Calu3 (cell line): ENCODE data around the gene RYR3. TPM values are rescaled to one million over a fixed set of nuclear protein-coding genes. Genes with fewer than 3 reads are reported as not detected.

Source experiments
- BruUV-seq: library from RNA; stranded (reverse); fragments of 400-500 nt; replicated peaks from 2 replicates; lab custom pipeline; 2021; lab: Mats Ljungman, UMichigan
- CTCF ChIA-PET: fragments of 300-600 bp; sonication (Branson Sonifier 250); formaldehyde crosslinking; loops from one replicate; lab custom pipeline; 2022; ENCODE audit warnings: antibody characterized with exemption; lab: Charles Lee
- DNase-seq: peaks from one replicate; pipeline ENCODE4 v3.0.0; 2022
- H3K27ac Mint-ChIP-seq: one replicate; pipeline ENCODE4 v1.8.0; 2022; ENCODE audit warnings: mixed read lengths; ENCODE audit not compliant: unreplicated experiment
- H3K27me3 Mint-ChIP-seq: one replicate; pipeline ENCODE4 v1.8.0; 2022; ENCODE audit warnings: mixed read lengths; ENCODE audit not compliant: unreplicated experiment
- H3K36me3 Mint-ChIP-seq: one replicate; pipeline ENCODE4 v1.8.0; 2022; ENCODE audit warnings: mild to moderate bottlenecking, moderate library complexity, mixed read lengths; ENCODE audit not compliant: insufficient read depth, unreplicated experiment
- H3K4me1 Mint-ChIP-seq: one replicate; pipeline ENCODE4 v1.8.0; 2022; ENCODE audit warnings: mild to moderate bottlenecking, low read depth, mixed read lengths; ENCODE audit not compliant: unreplicated experiment
- H3K4me3 Mint-ChIP-seq: one replicate; pipeline ENCODE4 v1.8.0; 2022; ENCODE audit warnings: mild to moderate bottlenecking, low read depth, moderate library complexity, mixed read lengths; ENCODE audit not compliant: unreplicated experiment
- H3K9me3 Mint-ChIP-seq: one replicate; pipeline ENCODE4 v1.8.0; 2022; ENCODE audit warnings: low read depth, mixed read lengths; ENCODE audit not compliant: unreplicated experiment
- intact Hi-C: fragments of 100-400 bp; cut with micrococcal nuclease; formaldehyde crosslinking; loops from one replicate; pipeline ENCODE4 v1.10.0; 2022; ENCODE audit not compliant: unreplicated experiment
- total RNA-seq: library from RNA; stranded (reverse); gene quantifications from 2 replicates; pipeline ENCODE4 v1.2.3, GENCODE V29; 2022
- TF ChIP-seq, protein P1 (sequence below): fragments of 200-600 bp; IDR thresholded peaks from one replicate; pipeline ENCODE4 v1.8.0; 2022; ENCODE audit warnings: antibody characterized with exemption; ENCODE audit not compliant: unreplicated experiment

Gene RYR3
- total RNA-seq, 1 experiment from 2014 or later = not detected

DNA sequence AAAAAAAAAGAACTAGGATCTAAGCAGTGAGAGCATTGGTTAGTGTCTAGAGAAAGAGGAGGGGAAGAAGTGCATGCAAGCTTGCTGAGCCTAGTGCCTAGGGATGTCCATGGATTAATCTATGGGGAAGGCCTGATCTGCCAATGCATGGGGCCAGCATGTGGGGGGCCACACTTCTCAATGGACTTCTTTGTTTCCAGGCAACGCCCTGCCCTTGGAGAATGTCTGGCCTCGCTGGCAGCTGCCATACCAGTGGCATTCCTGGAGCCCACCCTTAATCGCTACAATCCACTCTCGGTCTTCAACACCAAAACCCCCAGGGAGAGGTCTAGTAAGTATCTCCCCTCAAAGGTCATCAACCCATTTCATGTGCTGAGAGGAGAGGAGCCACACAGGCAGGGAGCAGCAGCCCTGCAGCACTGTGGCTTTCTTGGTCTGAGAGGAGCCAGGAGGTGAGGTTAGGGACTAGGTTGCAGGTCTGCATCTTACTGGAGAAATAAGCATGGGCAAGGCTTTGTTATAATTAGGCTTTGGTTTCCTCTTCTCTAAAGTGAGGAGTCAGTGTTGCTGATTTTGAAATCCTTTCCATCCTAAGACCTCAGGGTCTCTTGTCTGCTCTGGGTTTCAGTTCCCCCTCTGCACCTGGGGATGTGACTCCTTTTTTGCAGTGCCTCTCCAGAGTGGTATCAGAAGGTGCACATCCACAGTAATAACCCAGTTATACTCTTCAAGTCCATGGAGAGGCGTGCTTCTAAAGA, 469.4 kb downstream of the RYR3 start:
- Mint-ChIP-seq H3K4me1 (no peaks in the 10 kb centered on the region), H3K4me3 (no peak overlapping the region), H3K27me3 (peaks cover 13% of the 10 kb centered on the region), H3K36me3 (no peaks in the 10 kb centered on the region), H3K9me3 (no peaks in the 10 kb centered on the region), H3K27ac (no peak overlapping the region)
- no TSS peak for BruUV-seq
- CTCF ChIA-PET = no interaction called here
- intact Hi-C loops = no loop called here
- no peak for DNase-seq
- TF ChIP-seq, protein P1, sequence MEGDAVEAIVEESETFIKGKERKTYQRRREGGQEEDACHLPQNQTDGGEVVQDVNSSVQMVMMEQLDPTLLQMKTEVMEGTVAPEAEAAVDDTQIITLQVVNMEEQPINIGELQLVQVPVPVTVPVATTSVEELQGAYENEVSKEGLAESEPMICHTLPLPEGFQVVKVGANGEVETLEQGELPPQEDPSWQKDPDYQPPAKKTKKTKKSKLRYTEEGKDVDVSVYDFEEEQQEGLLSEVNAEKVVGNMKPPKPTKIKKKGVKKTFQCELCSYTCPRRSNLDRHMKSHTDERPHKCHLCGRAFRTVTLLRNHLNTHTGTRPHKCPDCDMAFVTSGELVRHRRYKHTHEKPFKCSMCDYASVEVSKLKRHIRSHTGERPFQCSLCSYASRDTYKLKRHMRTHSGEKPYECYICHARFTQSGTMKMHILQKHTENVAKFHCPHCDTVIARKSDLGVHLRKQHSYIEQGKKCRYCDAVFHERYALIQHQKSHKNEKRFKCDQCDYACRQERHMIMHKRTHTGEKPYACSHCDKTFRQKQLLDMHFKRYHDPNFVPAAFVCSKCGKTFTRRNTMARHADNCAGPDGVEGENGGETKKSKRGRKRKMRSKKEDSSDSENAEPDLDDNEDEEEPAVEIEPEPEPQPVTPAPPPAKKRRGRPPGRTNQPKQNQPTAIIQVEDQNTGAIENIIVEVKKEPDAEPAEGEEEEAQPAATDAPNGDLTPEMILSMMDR = no peak

DNA sequence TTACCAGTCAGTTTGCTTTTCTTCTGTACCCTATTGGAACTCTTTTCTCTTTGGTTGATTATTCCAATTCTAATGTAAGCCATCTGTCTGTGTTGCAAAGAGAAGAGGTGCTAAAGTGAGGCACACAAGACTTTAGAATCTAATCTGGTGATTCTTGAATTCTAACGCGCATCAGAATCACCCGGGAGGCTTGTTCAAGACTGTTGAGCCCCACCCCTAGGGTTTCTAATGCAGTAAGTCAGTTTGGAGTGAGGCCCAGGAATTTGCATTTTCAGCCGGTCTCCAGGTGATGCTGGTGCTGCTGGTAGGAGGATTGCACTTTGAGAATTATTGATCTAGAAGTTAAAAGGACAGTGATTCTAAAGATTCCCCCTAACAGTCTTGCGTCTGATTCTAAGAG, 472.2 kb downstream of the RYR3 start:
- CTCF ChIA-PET = no interaction called here
- H3K4me1 Mint-ChIP-seq = no peaks in the 10 kb centered on the region
- H3K27me3 Mint-ChIP-seq = no peaks in the 10 kb centered on the region
- no peaks in the 10 kb centered on the region for H3K36me3 Mint-ChIP-seq
- no peak for DNase-seq
- H3K4me3 Mint-ChIP-seq = no peak overlapping the region
- TF ChIP-seq, protein P1 = no peak
- no TSS peak for BruUV-seq
- H3K9me3 Mint-ChIP-seq = no peaks in the 10 kb centered on the region
- intact Hi-C loops = no loop called here
- H3K27ac Mint-ChIP-seq = no peak overlapping the region

DNA sequence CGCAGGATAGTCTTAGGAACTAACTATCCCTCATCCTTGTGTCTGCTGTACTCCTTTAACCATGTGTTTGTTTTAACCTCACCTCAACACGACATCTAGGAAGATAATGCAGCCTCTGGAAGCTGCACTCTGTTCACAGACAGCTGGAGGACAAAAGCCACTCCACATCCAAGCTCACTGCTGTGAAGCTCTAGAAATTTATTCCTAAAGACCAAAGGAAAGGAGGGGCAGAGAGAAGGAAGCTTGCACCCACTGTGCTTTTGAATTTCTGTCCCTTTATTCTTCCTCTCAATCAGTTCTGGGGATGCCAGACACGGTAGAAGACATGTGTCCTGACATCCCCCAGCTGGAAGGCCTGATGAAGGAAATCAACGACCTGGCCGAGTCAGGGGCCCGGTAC, 474.6 kb downstream of the RYR3 start:
- Mint-ChIP-seq H3K27me3 (no peaks in the 10 kb centered on the region), H3K4me1 (no peaks in the 10 kb centered on the region), H3K9me3 (no peaks in the 10 kb centered on the region), H3K36me3 (no peaks in the 10 kb centered on the region), H3K27ac (no peak overlapping the region), H3K4me3 (no peak overlapping the region)
- TF ChIP-seq, protein P1 = no peak
- no TSS peak for BruUV-seq
- intact Hi-C loops = no loop called here
- no peak for DNase-seq
- CTCF ChIA-PET = no interaction called here

DNA sequence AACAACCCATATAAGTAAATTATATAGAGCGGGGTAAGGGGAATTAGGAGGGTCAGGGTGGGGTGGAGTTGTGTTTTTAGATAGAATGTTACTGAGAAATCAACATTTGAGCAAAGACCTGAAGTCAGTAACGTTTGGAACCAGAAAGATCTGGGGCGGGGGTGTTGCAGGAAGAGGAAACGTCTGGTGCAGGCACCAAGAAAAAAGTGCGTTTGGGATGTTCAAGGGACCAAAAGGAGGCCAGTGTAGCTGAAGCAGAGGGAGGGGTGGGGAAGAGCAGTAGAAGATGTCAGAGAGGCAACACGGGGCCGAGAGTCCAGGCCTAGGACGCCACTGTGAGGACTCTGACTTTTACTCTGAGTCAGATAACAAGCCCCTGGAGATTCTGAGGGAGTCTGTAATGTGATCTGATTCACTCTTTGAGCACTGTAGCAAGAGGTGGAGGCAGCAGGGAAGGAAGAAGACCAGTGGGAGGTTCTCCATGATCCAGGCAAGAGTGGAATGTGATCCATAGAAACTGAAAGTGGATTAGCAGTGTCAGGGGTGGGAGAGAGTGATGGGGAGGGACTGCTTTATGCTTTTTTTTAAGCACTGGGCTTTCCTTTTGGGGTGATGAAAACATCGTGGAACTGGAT, 478.3 kb downstream of the RYR3 start:
- CTCF ChIA-PET = no interaction called here
- TF ChIP-seq, protein P1 = no peak
- intact Hi-C loops = no loop called here
- Mint-ChIP-seq H3K9me3 (no peaks in the 10 kb centered on the region), H3K27me3 (no peaks in the 10 kb centered on the region), H3K4me1 (no peaks in the 10 kb centered on the region), H3K4me3 (no peak overlapping the region), H3K27ac (no peak overlapping the region), H3K36me3 (no peaks in the 10 kb centered on the region)
- no TSS peak for BruUV-seq
- DNase-seq = no peak
